HG02943 (cell line): ENCODE data around the gene SLFN12L.
"Not testable (repeated sequence)": the region's sequence is repeated elsewhere in the genome, so short reads cannot be mapped to it uniquely, and the experiment has no call there.

Experiments
- ATAC-seq: cut with Tn5 transposase; IDR thresholded peaks from one replicate; pipeline ENCODE4 v1.9.1; 2021; ENCODE audit warnings: mild to moderate bottlenecking, low read depth, moderate library complexity; ENCODE audit not compliant: unreplicated experiment

Gene SLFN12L

GRCh38 chr17:35537601-35538141 is at the start of gene SLFN12L:
Gene SLFN12L (minus strand): TSS chr17:35537678. CDS start chr17:35522364, 15,314 bp downstream.
- ATAC-seq: no peak

DNA sequence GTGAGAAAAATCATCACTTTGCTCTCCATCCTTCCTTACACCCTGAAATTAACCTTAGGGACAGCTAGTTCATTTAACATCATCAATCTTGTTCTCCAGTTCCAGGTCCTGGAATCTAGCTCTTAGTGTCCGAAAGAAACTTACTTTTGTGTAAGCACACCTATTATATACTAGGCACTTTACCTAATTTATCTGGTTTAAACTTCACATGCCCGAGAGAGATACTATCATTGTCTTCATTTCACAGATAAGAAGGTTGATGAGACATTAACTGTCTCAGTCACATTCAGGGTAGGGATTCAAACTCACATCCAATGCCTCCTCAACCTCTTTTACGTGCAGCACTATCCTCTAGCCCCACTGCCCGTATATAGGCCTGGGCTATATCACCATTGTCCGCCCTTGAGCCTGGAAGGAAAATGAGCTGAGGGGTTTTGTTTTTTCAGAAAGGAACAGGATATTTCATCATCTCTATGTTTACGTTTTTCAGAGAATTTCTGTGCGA is 49.1 kb upstream of the SLFN12L start:
- no peak for ATAC-seq

DNA sequence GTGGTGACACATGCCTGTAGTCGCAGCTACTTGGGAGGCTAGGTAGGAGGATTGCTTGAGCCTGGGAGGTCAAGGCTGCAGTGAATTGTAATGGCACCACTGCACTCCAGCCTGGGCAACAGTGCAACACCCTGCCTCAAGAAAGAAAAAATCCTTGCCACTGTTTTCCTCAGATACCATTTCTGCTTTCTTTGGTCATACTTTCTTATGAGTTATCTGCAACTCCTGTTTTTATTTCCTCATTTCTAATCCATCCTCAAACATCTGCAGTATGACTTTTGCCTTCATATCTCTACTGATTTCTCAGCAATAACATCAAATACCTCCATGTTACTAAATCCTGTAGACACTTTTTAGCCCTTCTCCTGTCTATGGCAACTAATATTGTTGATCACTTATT is 46.6 kb upstream of the SLFN12L start:
- no peak for ATAC-seq

DNA sequence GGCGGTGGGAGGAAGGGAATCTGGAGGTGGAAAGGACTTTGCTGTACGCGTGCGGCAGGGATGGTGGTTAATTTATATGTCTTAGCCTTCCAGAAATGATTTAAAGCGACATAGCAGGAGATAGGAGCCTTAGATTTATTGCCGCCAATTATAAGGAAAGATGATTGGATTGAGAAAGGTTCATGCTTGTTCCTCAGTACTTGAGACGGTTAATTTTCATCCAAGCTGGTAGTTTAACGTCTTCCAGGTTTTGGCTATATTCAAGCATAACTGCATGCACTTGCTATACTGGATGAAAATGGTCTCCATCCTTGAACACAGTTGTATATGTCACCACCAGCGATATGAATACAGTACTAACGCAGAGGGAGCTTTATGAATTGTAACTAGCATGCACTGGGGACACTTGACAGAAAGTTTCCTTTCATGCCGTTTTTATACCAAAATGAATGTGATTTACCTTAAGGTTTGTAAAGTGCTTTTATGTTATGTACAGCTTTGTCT is 41.5 kb upstream of the SLFN12L start:
- ATAC-seq: no peak

GRCh38 chr17:35578197-35578928 is 40.9 kb upstream of the SLFN12L start, which contains the start of gene PEX12:
Gene PEX12 (minus strand): TSS chr17:35578571. CDS start chr17:35578021, 550 bp downstream.
- peak; percentile 73 for ATAC-seq

DNA sequence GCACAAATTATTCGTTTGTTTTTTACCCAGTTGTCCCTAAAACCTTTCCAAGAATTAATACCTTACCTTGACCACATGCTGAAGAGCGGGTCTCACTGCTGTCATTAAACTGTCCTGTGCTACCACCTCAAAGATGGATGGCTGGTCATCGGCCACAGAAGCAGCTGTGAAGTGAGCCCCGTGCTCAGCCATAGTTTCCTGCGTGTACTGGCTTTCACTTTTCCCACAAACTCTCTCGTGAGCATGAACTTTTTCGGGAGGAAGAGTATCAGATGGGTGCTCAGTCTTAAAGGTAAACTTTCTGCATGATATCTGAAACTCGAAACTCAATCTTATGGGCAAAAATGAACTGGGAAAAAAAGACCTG is 40.3 kb upstream of the SLFN12L start:
- no peak for ATAC-seq

DNA sequence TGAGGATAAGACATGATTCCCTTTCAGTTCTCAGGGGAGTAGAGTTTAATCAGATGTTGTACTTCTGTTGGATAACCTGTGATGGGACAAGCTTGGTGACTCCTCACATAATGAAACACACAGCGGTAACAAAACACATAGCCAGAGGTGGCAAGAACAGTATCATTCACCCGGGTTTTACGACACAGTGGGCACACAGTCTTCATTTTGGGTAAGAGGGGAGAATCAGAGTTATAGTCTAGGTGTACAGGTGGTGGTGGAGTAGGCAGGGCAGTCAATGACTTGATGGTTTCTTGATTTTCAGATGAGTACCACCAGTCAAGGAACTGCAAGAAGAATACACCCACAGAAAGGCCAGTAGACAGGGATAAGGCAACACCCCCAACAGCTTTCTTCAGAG is 38.3 kb upstream of the SLFN12L start:
- ATAC-seq: no peak

- ATAC-seq: no peak
These were observed 31.9 kb upstream of the SLFN12L start for GRCh38 chr17:35569405-35569804.

- ATAC-seq: no peak
These were observed 31.1 kb upstream of the SLFN12L start for GRCh38 chr17:35568561-35568960.

- ATAC-seq: no peak
These were observed 29.5 kb upstream of the SLFN12L start for GRCh38 chr17:35566968-35567367.

- not testable (repeated sequence) for ATAC-seq
These were observed 25.7 kb upstream of the SLFN12L start for GRCh38 chr17:35563181-35563580.

DNA sequence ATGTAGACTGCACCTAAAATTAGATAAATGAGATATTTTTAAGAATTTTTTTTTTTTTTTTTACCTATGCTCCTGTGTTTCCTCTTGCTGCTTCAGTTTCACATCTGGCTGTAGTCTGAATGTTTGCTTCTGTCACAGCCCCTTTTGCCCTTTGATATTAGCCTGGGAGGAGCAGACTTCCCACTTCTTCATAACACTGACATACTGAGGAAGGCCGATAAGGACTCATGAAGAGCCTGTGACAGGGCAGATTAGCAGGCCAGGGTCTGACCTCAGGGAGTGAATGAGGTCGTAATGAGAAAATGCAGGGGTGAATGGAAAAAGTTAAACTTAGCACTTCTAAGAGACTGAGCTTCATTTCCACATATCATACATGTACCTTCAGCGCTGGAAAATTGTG is 23.2 kb upstream of the SLFN12L start, which contains the start of gene SLFN14:
TSS of gene SLFN14 (minus strand) at position 117 of the 400 bp plus-strand sequence. CDS start 2,757 bp downstream, outside the sequence.
- no peak for ATAC-seq

- ATAC-seq: no peak
These were observed 22.2 kb upstream of the SLFN12L start for GRCh38 chr17:35559495-35560210.

DNA sequence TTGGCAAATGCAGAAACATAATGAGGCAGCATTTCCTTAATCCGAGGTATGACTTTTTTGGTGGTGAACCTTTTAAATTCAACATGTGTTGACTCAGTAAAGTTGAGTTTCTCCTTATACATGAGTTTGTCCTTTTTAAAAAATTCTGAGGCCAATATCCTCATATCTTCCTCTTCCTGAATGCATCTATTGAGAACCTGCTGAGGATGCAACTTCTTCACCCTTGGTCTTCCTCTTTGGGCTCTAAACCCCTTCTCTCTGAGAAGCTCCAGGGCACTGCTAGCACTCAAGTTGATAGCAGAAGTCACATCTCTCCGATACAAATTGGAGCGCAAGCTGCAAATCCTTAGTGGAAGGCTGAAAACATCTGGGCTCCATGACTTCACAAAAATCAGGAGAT is 19.9 kb upstream of the SLFN12L start:
- ATAC-seq: no peak

DNA sequence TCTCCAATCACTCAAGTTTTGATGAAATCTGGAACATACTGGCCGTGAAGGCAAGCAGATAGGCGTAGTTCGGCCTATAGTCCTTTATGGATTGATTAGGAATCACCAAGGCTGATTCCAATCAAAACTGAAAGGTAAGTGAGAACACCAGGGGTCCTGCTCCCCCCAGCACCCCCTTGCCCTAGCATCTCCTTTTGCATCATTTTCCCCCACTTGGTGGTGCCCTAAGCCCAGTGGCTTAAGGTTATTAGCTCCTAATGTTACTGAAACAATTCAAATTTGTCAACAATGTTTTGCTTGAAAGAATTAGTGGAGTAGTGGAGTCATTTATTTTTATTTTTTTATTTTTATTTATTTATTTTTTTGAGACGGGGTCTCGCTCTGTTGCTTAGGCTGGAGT is 18.2 kb upstream of the SLFN12L start:
- ATAC-seq: no peak

- no peak for ATAC-seq
These were observed 17.2 kb upstream of the SLFN12L start for GRCh38 chr17:35554668-35555067.

- ATAC-seq: no peak
These were observed 15.8 kb upstream of the SLFN12L start for GRCh38 chr17:35553310-35553709.

DNA sequence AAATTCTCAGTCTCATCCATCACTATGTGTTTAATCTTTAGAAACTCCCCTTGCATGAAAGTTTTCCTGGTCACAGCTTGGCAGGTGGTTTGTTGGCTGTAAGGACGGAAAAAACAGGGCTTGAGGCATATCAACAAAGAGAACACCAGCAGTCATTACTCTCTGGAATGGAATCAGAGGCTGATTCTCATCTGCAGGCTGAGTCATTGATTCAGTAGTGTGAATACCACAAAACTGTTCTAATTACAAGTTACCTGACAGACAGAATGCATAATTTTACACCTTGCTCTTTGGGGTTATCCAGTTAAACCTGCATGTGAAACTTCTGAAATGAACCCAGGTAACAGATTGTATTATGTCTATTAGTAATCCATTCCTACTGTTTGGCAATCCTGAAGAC is 11.5 kb upstream of the SLFN12L start:
- no peak for ATAC-seq

- ATAC-seq: no peak
These were observed 10.8 kb upstream of the SLFN12L start for GRCh38 chr17:35548208-35548810.

DNA sequence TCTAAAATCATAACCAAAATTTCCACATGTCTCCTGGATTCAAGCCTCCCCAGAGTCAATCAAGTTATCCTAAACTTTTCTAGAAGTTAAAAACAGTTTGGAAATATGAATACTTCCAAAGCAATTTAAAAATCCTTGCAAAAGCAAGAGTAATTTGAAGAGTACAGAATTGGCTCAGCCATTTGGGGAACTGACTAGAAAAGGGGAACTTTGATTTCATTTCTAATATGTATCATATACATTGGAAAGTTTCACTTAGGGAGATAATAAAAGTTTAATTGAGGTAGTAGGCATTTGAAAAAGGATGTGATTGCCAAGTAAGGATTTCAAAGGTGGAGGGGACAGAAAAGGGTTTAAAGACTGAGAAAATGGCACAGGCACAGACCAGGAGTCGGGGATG is 9.0 kb upstream of the SLFN12L start:
- no peak for ATAC-seq

- no peak for ATAC-seq
These were observed 7.7 kb upstream of the SLFN12L start for GRCh38 chr17:35545150-35545549.
